ENCODE data around the gene LIFR. TPM values are rescaled to one million over a fixed set of nuclear protein-coding genes. Genes with fewer than 3 reads are reported as not detected.
A peak's percentile ranks its signal among the peaks of the same experiment; 100 is the strongest.

The LIFR gene
- polyA plus RNA-seq, 1 of the 3 experiments (the other 2 are of a cell fraction), result 3.8 TPM

DNA sequence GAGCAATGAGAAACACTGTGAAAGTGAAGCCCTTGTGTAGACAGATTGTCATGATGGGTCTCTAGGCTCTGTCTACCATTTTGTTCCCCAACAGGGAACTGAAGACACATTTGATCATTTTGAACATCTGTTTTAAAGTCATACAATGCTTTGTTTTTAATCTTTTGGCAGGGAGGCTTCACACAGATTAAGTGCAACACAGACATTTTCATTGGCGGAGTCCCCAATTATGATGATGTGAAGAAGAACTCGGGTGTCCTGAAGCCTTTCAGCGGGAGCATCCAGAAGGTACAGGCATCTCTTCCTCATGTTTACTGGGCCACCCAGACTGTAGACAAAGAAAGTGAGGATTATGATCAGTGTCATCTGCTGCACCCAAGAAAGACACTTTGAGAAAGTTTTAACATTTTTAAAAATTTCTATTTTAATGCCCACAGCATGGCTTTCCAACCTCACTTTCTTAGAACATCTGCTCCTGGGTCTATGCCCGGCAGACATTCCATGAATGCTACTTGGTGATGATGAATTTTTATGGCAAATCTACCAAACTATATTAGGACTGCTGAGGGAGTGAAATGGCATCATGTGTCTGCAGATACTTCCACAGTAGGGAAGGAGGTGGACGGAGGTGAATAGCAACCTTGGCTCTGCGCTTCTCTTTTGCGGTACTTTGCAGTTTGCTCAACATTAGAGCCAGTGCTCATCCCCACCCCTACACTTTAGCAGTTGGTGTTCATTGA is 121.3 kb downstream of the LIFR start (continued):
- TF ChIP-seq GATA2 (CRISPR knock-in tag; IDR thresholded peaks at IDR 0.05), result no peak
- no peak for TF ChIP-seq RCOR1 (IDR thresholded peaks at IDR 0.05; ENCODE audit: low read length)
- TF ChIP-seq, protein P1, sequence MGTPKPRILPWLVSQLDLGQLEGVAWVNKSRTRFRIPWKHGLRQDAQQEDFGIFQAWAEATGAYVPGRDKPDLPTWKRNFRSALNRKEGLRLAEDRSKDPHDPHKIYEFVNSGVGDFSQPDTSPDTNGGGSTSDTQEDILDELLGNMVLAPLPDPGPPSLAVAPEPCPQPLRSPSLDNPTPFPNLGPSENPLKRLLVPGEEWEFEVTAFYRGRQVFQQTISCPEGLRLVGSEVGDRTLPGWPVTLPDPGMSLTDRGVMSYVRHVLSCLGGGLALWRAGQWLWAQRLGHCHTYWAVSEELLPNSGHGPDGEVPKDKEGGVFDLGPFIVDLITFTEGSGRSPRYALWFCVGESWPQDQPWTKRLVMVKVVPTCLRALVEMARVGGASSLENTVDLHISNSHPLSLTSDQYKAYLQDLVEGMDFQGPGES (IDR thresholded peaks at IDR 0.05; ENCODE audit: low read depth, low read length), result no peak
- TF ChIP-seq TAF1 (IDR thresholded peaks at IDR 0.05; ENCODE audit: borderline replicate concordance, low read depth, low read length), result no peak

DNA sequence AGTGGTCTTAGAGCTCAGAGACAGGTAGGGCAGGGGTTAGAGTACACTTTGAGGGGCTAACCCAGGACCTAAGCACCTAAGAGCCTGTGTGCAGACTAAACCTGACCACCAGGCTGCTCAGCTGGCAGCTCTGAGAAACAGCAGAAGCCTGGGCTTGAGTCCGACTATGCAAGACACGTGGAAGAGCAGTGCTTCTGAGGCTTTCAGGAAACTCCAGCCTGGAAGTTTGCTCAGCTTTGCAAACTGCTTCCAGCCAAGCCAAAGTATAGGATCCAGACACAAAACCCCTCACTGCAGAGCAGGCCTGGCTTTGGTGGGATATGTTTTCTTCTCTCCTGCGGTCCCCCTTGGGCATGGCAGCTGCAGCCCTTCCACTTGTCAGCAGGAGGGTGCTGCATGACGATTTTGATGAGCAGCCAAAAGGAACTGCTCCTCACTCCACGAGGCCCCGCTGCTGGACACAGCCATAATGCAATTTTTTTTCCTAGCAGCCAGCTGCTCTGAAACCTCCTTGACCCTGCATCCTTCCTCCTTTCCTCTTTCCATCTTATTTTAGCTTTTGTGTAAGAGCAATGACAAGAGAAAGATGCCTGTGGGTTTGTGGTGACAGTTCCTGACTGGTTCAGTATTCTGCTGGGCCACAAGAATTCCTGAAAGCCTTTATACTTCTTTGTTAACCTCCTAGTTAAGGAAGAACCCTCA is 123.1 kb downstream of the LIFR start:
- Histone ChIP-seq H2AFZ (ENCODE audit: low read depth) (no peak overlapping the region), H3F3A (replicated peaks; ENCODE audit: insufficient read depth) (no peaks in the 10 kb centered on the region), H3K27me3 (ENCODE audit: insufficient read depth) (no peaks in the 10 kb centered on the region), H3K9me3 (no peaks in the 10 kb centered on the region), H4K20me1 (ENCODE audit: insufficient read depth) (no peaks in the 10 kb centered on the region), H3K27ac (ENCODE audit: low read depth in 2 of 2, low read length in 1 of 2) (peak overlapping the region in 1 of 2 experiments; percentile 25; a peak in 1 of 4 replicates), H3K4me1 (ENCODE audit: control insufficient read depth in 1 of 2, insufficient read depth in 2 of 2, low read depth in 1 of 2, low read length in 1 of 2) (peaks cover 10% of the 10 kb centered on the region in 2 experiments; a peak in 2 of 4 replicates), H3K36me3 (replicated peaks in 1 of 2; ENCODE audit: control insufficient read depth in 1 of 2, insufficient read depth in 2 of 2, low read length in 1 of 2) (no peaks in the 10 kb centered on the region), H3K4me3 (ENCODE audit: low read depth in 2 of 2, low read length in 1 of 2) (no peak overlapping the region), H3K9me2 (no peaks in the 10 kb centered on the region), H3K79me2 (ENCODE audit: insufficient read depth) (no peaks in the 10 kb centered on the region), H3K9ac (no peak overlapping the region), H3K4me2 (no peak overlapping the region; the same call in 1 of the 2 replicates)
- ChIA-PET POLR2A (no interaction called here), CTCF (interaction anchor here (0.6 to 5.6 kb wide), 7 partner anchors 8 to 1146 kb away, joined by 3 to 59 read pairs (median 4); no protein-coding TSS in a partner anchor)
- WGBS (ENCODE audit: low lambda C conversion rate), result 48% methylated on average over 4 of the region's 6 CpGs
- no peak for DNase-seq
- TF ChIP-seq, protein P2, sequence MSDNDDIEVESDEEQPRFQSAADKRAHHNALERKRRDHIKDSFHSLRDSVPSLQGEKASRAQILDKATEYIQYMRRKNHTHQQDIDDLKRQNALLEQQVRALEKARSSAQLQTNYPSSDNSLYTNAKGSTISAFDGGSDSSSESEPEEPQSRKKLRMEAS (IDR thresholded peaks at IDR 0.05; ENCODE audit: low read depth), result peak; percentile 33; the same call in 1 of the 2 replicates
- TF ChIP-seq, protein P3, sequence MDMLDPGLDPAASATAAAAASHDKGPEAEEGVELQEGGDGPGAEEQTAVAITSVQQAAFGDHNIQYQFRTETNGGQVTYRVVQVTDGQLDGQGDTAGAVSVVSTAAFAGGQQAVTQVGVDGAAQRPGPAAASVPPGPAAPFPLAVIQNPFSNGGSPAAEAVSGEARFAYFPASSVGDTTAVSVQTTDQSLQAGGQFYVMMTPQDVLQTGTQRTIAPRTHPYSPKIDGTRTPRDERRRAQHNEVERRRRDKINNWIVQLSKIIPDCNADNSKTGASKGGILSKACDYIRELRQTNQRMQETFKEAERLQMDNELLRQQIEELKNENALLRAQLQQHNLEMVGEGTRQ (IDR thresholded peaks at IDR 0.05; ENCODE audit: borderline replicate concordance, low read depth, low read length), result no peak
- TF ChIP-seq NFIC (IDR thresholded peaks at IDR 0.05; ENCODE audit: borderline replicate concordance) (no peak), POLR2AphosphoS5 (IDR thresholded peaks at IDR 0.05; ENCODE audit: low read depth, low read length) (no peak), SMC3 (IDR thresholded peaks at IDR 0.05; ENCODE audit: low read depth, low read length) (no peak), EZH2phosphoT487 (IDR thresholded peaks at IDR 0.05; ENCODE audit: borderline replicate concordance, low read depth) (no peak), CHD2 (IDR thresholded peaks at IDR 0.05; ENCODE audit: low read length, partially characterized antibody) (no peak), YY1 (IDR thresholded peaks at IDR 0.05; ENCODE audit: low read depth) (no peak), FOSL2 (IDR thresholded peaks at IDR 0.05; ENCODE audit: borderline replicate concordance, low read depth) (no peak), TAF1 (IDR thresholded peaks at IDR 0.05; ENCODE audit: borderline replicate concordance, low read depth, low read length) (no peak), EP300 (IDR thresholded peaks at IDR 0.05; ENCODE audit: borderline replicate concordance in 1 of 2, low read depth in 1 of 2, low read length in 1 of 2) (no peak), TCF12 (IDR thresholded peaks at IDR 0.05) (peak; percentile 60; the same call in 1 of the 2 replicates), GATA2 (CRISPR knock-in tag; IDR thresholded peaks at IDR 0.05) (no peak), MEF2A (IDR thresholded peaks at IDR 0.05; ENCODE audit: borderline replicate concordance, low read depth) (no peak), TEAD4 (IDR thresholded peaks at IDR 0.05; ENCODE audit: borderline replicate concordance, insufficient read depth) (no peak), RFX5 (IDR thresholded peaks at IDR 0.05; ENCODE audit: low read length) (no peak)
- TF ChIP-seq, protein P1 (IDR thresholded peaks at IDR 0.05; ENCODE audit: low read depth, low read length), result no peak
- TF ChIP-seq, protein P4, sequence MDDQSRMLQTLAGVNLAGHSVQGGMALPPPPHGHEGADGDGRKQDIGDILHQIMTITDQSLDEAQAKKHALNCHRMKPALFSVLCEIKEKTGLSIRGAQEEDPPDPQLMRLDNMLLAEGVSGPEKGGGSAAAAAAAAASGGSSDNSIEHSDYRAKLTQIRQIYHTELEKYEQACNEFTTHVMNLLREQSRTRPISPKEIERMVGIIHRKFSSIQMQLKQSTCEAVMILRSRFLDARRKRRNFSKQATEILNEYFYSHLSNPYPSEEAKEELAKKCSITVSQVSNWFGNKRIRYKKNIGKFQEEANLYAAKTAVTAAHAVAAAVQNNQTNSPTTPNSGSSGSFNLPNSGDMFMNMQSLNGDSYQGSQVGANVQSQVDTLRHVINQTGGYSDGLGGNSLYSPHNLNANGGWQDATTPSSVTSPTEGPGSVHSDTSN (IDR thresholded peaks at IDR 0.05), result peak; percentile 46; the same call in 1 of the 2 replicates
- TF ChIP-seq, protein P5, sequence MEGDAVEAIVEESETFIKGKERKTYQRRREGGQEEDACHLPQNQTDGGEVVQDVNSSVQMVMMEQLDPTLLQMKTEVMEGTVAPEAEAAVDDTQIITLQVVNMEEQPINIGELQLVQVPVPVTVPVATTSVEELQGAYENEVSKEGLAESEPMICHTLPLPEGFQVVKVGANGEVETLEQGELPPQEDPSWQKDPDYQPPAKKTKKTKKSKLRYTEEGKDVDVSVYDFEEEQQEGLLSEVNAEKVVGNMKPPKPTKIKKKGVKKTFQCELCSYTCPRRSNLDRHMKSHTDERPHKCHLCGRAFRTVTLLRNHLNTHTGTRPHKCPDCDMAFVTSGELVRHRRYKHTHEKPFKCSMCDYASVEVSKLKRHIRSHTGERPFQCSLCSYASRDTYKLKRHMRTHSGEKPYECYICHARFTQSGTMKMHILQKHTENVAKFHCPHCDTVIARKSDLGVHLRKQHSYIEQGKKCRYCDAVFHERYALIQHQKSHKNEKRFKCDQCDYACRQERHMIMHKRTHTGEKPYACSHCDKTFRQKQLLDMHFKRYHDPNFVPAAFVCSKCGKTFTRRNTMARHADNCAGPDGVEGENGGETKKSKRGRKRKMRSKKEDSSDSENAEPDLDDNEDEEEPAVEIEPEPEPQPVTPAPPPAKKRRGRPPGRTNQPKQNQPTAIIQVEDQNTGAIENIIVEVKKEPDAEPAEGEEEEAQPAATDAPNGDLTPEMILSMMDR (IDR thresholded peaks at IDR 0.05), result no peak

Data from SK-N-SH (cell line).